ENCODE data around the gene CAMK1D.

Gene CAMK1D

GRCh38 chr10:12633776-12634620 lies 284.7 kb downstream of the CAMK1D start:
- no peak for DNase-seq

- no peak for DNase-seq
These were observed 285.2 kb downstream of the CAMK1D start for GRCh38 chr10:12634621-12634931.

- DNase-seq = no peak
These were observed 285.8 kb downstream of the CAMK1D start for GRCh38 chr10:12635127-12635541.

- DNase-seq = no peak
These were observed 287.2 kb downstream of the CAMK1D start for GRCh38 chr10:12636571-12636970.

- DNase-seq = no peak
These were observed 288.3 kb downstream of the CAMK1D start for GRCh38 chr10:12637649-12638048.

- peak; percentile 49 for DNase-seq
These were observed 288.8 kb downstream of the CAMK1D start for GRCh38 chr10:12638103-12638502.

GRCh38 chr10:12638781-12639180 lies 289.4 kb downstream of the CAMK1D start:
- no peak for DNase-seq

- DNase-seq = no peak
These were observed 290.9 kb downstream of the CAMK1D start for GRCh38 chr10:12639996-12640944.

GRCh38 chr10:12642036-12642435 lies 292.7 kb downstream of the CAMK1D start:
- no peak for DNase-seq

GRCh38 chr10:12643279-12643678 lies 293.9 kb downstream of the CAMK1D start:
- DNase-seq = no peak

- DNase-seq = no peak
These were observed 295.2 kb downstream of the CAMK1D start for GRCh38 chr10:12644380-12645144.

- no peak for DNase-seq
These were observed 296.1 kb downstream of the CAMK1D start for GRCh38 chr10:12645449-12645848.

GRCh38 chr10:12649012-12649584 lies 299.8 kb downstream of the CAMK1D start:
- DNase-seq = no peak

GRCh38 chr10:12650122-12650521 lies 300.8 kb downstream of the CAMK1D start:
- DNase-seq = no peak

- DNase-seq = no peak
These were observed 301.4 kb downstream of the CAMK1D start for GRCh38 chr10:12650538-12651298.

GRCh38 chr10:12655940-12656339 lies 306.6 kb downstream of the CAMK1D start:
- DNase-seq = no peak

GRCh38 chr10:12656518-12657142 lies 307.3 kb downstream of the CAMK1D start:
- no peak for DNase-seq

- no peak for DNase-seq
These were observed 308.1 kb downstream of the CAMK1D start for GRCh38 chr10:12657489-12657888.

GRCh38 chr10:12658526-12658925 lies 309.2 kb downstream of the CAMK1D start:
- no peak for DNase-seq

- no peak for DNase-seq
These were observed 310.4 kb downstream of the CAMK1D start for GRCh38 chr10:12659706-12660105.

GRCh38 chr10:12660812-12661211 lies 311.5 kb downstream of the CAMK1D start:
- no peak for DNase-seq

Data from right hindlimb (tissue), 1 donor.